ENCODE results near the gene CMIP. TPM values are rescaled to one million over a fixed set of nuclear protein-coding genes. Genes with fewer than 3 reads are reported as not detected.

Gene CMIP
- total RNA-seq, 4 donors from 2014 or later: 44.6 to 152 (median 76.5) TPM

DNA sequence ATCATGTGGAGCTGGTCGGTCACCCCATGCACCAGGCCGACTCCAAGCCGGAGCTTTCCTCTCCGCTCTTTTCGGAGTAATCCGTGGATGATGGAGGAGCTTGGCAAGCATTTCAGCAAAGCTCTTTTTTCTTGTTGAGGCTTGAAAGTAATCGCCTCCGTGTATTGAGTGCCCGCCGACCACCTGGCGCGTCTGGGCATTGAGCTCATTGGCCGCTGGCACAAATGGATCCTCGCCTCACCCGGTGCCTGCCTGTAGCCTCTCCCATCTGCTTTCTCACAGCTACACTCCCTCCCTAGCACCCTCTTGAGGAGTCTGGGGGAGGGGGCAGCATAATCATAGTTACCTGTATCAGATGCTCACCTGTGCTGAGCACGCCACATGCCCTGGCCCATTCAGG lies 148.9 kb downstream of the CMIP start:
- Histone ChIP-seq H3K9me3 (no peaks in the 10 kb centered on the region), H3K27ac (peak overlapping the region in 2 of 4 donors; percentile 81 to 87), H3K27me3 (no peaks in the 10 kb centered on the region), H3K4me3 (no peak overlapping the region), H3K4me1 (peaks cover 0 to 38% (median 0%) of the 10 kb centered on the region in 4 donors), H3K36me3 (no peaks in the 10 kb centered on the region)
- DNase-seq: no peak
- no peak for TF ChIP-seq POLR2A (IDR thresholded peaks at IDR 0.05)
- TF ChIP-seq, protein P1, sequence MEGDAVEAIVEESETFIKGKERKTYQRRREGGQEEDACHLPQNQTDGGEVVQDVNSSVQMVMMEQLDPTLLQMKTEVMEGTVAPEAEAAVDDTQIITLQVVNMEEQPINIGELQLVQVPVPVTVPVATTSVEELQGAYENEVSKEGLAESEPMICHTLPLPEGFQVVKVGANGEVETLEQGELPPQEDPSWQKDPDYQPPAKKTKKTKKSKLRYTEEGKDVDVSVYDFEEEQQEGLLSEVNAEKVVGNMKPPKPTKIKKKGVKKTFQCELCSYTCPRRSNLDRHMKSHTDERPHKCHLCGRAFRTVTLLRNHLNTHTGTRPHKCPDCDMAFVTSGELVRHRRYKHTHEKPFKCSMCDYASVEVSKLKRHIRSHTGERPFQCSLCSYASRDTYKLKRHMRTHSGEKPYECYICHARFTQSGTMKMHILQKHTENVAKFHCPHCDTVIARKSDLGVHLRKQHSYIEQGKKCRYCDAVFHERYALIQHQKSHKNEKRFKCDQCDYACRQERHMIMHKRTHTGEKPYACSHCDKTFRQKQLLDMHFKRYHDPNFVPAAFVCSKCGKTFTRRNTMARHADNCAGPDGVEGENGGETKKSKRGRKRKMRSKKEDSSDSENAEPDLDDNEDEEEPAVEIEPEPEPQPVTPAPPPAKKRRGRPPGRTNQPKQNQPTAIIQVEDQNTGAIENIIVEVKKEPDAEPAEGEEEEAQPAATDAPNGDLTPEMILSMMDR (IDR thresholded peaks at IDR 0.05): no peak

DNA sequence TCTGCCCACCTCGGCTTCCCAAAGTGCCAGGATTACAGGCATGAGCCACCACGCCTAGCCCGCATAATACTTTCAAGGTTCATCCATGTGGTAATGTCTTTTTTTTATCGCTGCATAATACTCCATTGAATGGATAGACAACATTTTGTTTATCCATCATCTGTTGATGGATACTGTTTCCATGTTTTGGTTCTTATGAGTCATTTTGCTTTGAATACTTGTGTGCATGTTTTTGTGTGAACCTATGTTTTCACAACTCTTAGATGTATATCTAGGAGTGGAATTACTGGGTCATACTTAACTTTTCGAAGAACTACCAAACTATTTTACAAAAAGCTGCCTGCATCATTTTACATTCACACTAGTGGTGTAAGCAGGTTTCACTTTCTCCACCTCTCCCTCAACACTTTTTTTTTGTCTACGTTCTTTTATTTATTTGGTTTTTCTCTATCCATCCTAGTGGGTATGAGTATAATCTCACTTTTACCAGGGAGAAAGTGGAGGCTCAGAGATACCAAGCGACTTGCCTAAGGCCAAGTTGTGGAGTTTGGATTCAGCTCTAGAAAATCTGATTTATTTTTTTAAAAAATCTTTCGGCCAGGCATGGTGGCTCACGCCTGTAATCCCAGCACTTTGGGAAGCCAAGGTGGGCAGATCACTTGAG lies 151.2 kb downstream of the CMIP start:
- TF ChIP-seq POLR2A (IDR thresholded peaks at IDR 0.05): no peak
- TF ChIP-seq, protein P1 (IDR thresholded peaks at IDR 0.05): no peak
- peaks cover 0 to 40% (median 0%) of the 10 kb centered on the region in 4 donors for H3K4me1 ChIP-seq
- no peak overlapping the region for H3K27ac ChIP-seq
- no peaks in the 10 kb centered on the region for H3K36me3 ChIP-seq
- H3K9me3 ChIP-seq: no peaks in the 10 kb centered on the region
- H3K27me3 ChIP-seq: no peaks in the 10 kb centered on the region
- no peak for DNase-seq
- H3K4me3 ChIP-seq: no peak overlapping the region

- TF ChIP-seq, protein P1 (IDR thresholded peaks at IDR 0.05): no peak
- no peak for TF ChIP-seq POLR2A (IDR thresholded peaks at IDR 0.05)
- H3K4me1 ChIP-seq: peaks cover 0 to 42% (median 0%) of the 10 kb centered on the region in 4 donors
- H3K27me3 ChIP-seq: no peaks in the 10 kb centered on the region
- no peaks in the 10 kb centered on the region for H3K9me3 ChIP-seq
- no peak overlapping the region for H3K27ac ChIP-seq
- H3K4me3 ChIP-seq: no peak overlapping the region
- DNase-seq: peak in 1 of 3 donors; percentile 75
- H3K36me3 ChIP-seq: no peaks in the 10 kb centered on the region
These were observed 152.6 kb downstream of the CMIP start for GRCh38 chr16:81597079-81597658.

DNA sequence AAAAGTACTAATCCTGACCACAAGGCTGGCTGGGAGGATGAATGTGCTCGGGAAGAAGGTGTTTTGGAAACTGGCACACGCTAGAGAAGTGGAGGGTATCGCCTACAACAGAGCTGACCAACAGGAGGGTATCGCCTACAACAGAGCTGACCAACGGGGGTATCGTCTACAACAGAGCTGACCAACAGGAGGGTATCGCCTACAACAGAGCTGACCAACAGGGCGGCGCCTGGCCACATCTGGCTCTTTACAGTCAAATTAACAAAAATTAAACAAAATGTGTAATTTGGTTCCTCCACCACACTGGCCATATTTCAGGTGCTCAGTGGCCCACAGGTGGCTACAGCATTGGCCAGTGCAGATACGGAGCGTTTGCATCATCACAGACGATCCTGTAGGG lies 153.5 kb downstream of the CMIP start:
- Histone ChIP-seq H3K9me3 (no peaks in the 10 kb centered on the region), H3K27me3 (no peaks in the 10 kb centered on the region), H3K4me1 (peaks cover 0 to 40% (median 0%) of the 10 kb centered on the region in 4 donors), H3K4me3 (no peak overlapping the region), H3K36me3 (no peaks in the 10 kb centered on the region), H3K27ac (no peak overlapping the region)
- DNase-seq: no peak
- no peak for TF ChIP-seq POLR2A (IDR thresholded peaks at IDR 0.05)

DNA sequence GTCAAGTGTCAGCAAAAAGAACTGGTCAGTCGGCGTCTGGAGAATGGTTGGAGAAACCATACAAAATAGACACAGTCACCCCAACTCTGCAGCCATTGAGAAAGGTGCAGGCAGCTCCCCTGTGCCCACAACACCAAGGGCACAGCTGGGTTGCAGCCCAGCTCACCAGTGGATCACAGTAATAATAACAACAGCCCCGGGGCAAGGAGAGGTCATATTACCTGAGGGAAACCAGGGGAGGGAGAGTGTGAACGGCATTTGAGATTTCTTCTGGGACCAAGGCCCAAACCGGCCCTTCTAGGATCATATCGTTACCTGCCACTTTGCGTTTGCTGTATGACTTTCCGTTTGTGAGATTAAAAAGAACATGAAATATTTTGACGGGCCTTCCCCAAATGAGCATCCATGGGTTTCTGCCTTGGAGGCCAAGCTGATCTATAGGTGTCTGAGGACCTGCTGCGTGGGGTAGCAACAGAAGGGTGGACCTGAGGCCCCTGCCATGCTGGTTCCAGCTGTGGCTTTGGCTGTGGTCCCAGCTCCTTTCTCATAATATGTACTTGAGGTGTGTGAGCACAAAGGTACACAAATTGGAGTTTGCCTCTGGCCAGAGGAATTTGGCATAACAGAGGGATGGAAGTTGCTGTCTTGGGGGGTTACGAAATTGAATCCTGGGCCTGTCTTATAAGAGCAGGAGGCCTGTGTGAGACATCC lies 154.6 kb downstream of the CMIP start:
- peaks cover 0 to 34% (median 0%) of the 10 kb centered on the region in 4 donors for H3K4me1 ChIP-seq
- no peak for DNase-seq
- no peaks in the 10 kb centered on the region for H3K9me3 ChIP-seq
- H3K27ac ChIP-seq: no peak overlapping the region
- H3K36me3 ChIP-seq: no peaks in the 10 kb centered on the region
- no peak overlapping the region for H3K4me3 ChIP-seq
- TF ChIP-seq, protein P1 (IDR thresholded peaks at IDR 0.05): no peak
- no peak for TF ChIP-seq POLR2A (IDR thresholded peaks at IDR 0.05)
- no peaks in the 10 kb centered on the region for H3K27me3 ChIP-seq

- Histone ChIP-seq H3K4me1 (peaks cover 0 to 45% (median 0%) of the 10 kb centered on the region in 4 donors), H3K4me3 (no peak overlapping the region), H3K27me3 (no peaks in the 10 kb centered on the region), H3K9me3 (no peaks in the 10 kb centered on the region), H3K27ac (no peak overlapping the region), H3K36me3 (no peaks in the 10 kb centered on the region)
- DNase-seq: no peak
- TF ChIP-seq, protein P1 (IDR thresholded peaks at IDR 0.05): no peak
- no peak for TF ChIP-seq POLR2A (IDR thresholded peaks at IDR 0.05)
These were observed 155.7 kb downstream of the CMIP start for GRCh38 chr16:81600275-81600674.

Measured in Peyer's patch (tissue), 4 donors.